Frontal cortex (tissue), 4 donors: ENCODE measurements around the gene ZCWPW1. TPM values are rescaled to one million over a fixed set of nuclear protein-coding genes. Genes with fewer than 3 reads are reported as not detected.

Source experiments
- DNase-seq, 2 donors: peaks; one replicate each; pipeline ENCODE4 v3.0.0; 2012; ENCODE audit warnings: low spot score in 2 of 2
- FAIRE-seq: peaks from 2 replicates; lab custom pipeline; 2012; peaks lifted over from hg19 to GRCh38; lab: Jason Lieb, UNC
- total RNA-seq: library from RNA; depleted of rRNA; stranded (reverse); fragments of >200 nt; gene quantifications from one replicate; pipeline ENCODE4 v1.2.3, GENCODE V29; 2014
- donor health status: control.
- donor health status: control.
- donor health status: control.

The ZCWPW1 gene
- total RNA-seq, result 2.0 TPM

GRCh38 chr7:100428199-100428966, at the start of gene ZCWPW1:
Gene ZCWPW1, minus strand, starts transcription at chr7:100428703. Its CDS starts 8,054 bp downstream, at chr7:100420649.
- no peak for FAIRE-seq
- peak; percentile 80 to 83 for DNase-seq

GRCh38 chr7:100477871-100478267, 49.4 kb upstream of the ZCWPW1 start:
- FAIRE-seq (no peak), DNase-seq (no peak)

- DNase-seq (no peak), FAIRE-seq (no peak)
These were observed 48.7 kb upstream of the ZCWPW1 start for GRCh38 chr7:100476903-100477870.

- no peak for FAIRE-seq
- no peak for DNase-seq
These were observed 47.7 kb upstream of the ZCWPW1 start for GRCh38 chr7:100476101-100476780.

GRCh38 chr7:100475549-100475948, 47.0 kb upstream of the ZCWPW1 start:
- FAIRE-seq, result no peak

GRCh38 chr7:100472854-100473499, 44.5 kb upstream of the ZCWPW1 start:
- no peak for FAIRE-seq
- no peak for DNase-seq

More at GRCh38 chr7:100475549-100475948, 47.0 kb upstream of the ZCWPW1 start:
- no peak for DNase-seq

- DNase-seq, result no peak
- FAIRE-seq, result no peak
These were observed 43.8 kb upstream of the ZCWPW1 start for GRCh38 chr7:100472121-100472851.

GRCh38 chr7:100471021-100471420, 42.5 kb upstream of the ZCWPW1 start:
- DNase-seq, result no peak
- FAIRE-seq, result no peak

GRCh38 chr7:100469227-100470044, 40.9 kb upstream of the ZCWPW1 start:
- DNase-seq, result peak; percentile 86 to 94
- no peak for FAIRE-seq

GRCh38 chr7:100467638-100468373, 39.3 kb upstream of the ZCWPW1 start:
- DNase-seq (peak; percentile 84 to 88), FAIRE-seq (no peak)

GRCh38 chr7:100466653-100467605, 38.4 kb upstream of the ZCWPW1 start:
- no peak for FAIRE-seq

GRCh38 chr7:100465702-100466311, 37.3 kb upstream of the ZCWPW1 start:
- no peak for FAIRE-seq
- peak; percentile 90 to 92 for DNase-seq

More at GRCh38 chr7:100466653-100467605, 38.4 kb upstream of the ZCWPW1 start:
- no peak for DNase-seq

- DNase-seq (no peak), FAIRE-seq (no peak)
These were observed 36.8 kb upstream of the ZCWPW1 start for GRCh38 chr7:100465299-100465698.

- DNase-seq, result no peak
- FAIRE-seq, result no peak
These were observed 36.3 kb upstream of the ZCWPW1 start for GRCh38 chr7:100464791-100465190.

GRCh38 chr7:100464210-100464660, 35.7 kb upstream of the ZCWPW1 start, which contains the start of gene SPACDR:
Gene SPACDR, minus strand, starts transcription at chr7:100464260. Its CDS starts 235 bp downstream, at chr7:100464025.
- DNase-seq (no peak), FAIRE-seq (no peak)

GRCh38 chr7:100457033-100457432, 28.5 kb upstream of the ZCWPW1 start:
- DNase-seq, result no peak
- FAIRE-seq, result no peak
